CD4-positive, alpha-beta T cell treated with Interleukin-17A for 4 hours (primary cell): ENCODE data around the gene DIAPH2.

ENCODE experiments used
- DNase-seq: peaks from one replicate; pipeline ENCODE4 v3.0.0-alpha.2; 2020; ENCODE audit warnings: mixed read lengths

Gene DIAPH2

GRCh38 chrX:97065973-97066372 lies 381.3 kb downstream of the DIAPH2 start:
- no peak for DNase-seq

DNA sequence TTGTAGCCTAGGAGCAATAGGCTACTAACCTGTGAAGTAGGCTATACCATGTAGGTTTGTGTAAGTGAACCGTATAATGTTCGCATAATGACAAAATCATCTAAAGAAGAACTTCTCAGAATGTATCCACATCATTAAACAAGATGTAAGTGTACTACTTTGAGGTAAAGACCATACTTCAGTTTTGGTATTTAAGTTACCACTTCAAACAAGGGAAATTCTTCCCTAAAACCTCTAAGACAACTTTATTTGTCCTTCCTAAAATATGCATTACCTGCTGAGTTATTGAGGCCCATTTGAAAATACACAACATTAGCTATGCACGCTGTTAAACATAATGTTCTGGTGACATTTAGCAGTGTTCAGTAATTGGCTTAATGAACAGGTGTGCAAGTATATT lies 381.7 kb downstream of the DIAPH2 start:
- no peak for DNase-seq

DNA sequence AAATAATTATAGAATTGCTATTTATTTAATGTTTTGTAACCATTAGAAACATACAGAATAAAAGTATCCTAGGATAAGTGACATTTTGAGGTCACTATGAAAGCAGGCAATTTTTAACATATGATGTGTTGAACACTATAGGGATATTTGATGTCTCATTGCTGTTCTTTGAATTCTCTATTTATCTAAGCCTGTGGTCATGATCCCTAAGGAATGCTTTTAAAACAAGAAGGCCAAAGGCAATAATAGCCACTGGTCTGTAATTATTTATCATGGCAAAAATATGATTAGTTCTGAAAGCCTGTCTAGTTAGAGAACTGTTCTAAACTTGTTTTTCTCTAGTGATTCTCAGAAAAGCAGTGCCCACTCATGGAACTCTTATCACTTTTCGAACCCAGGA lies 385.7 kb downstream of the DIAPH2 start:
- DNase-seq, result no peak

DNA sequence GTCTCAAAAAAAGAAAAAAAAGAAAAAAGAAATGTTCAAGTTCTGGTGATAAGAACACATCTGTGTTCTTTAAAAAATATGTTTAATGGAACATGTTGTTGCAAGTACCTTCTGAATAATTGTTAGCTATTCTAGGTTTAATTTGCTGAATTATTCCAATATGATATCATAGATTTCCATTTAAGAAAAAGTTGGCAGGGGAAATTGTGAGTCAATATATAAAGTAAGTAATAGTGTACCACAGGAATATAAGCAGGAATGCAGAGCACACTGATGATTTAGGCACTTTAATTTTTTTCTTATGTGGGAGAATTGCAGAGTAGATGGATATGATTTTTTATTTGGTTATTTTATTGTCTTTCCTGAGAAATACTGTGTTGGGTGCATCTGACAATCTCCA lies 389.8 kb downstream of the DIAPH2 start:
- DNase-seq, result no peak

DNA sequence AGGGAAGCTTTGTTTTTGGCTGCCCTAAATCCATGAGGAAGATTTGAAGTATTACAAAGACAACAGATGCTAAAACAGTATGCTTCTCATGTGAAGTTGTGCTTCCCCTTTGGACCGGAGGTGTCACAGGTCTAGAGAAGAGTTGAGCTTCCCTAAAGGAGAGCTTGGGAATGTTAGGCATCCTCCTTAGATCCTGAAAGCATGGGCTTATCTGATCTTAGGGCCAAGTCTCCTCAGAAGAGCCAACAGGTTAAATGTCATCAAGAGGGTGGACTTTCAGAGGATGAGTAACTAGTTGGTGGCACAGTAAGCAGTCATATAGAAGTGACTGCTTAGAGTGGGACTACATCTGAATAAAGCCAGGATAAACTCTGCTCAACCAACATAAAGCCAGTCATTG lies 404.5 kb downstream of the DIAPH2 start:
- no peak for DNase-seq

- DNase-seq, result no peak
Measured at GRCh38 chrX:97096385-97096784, 411.7 kb downstream of the DIAPH2 start.

DNA sequence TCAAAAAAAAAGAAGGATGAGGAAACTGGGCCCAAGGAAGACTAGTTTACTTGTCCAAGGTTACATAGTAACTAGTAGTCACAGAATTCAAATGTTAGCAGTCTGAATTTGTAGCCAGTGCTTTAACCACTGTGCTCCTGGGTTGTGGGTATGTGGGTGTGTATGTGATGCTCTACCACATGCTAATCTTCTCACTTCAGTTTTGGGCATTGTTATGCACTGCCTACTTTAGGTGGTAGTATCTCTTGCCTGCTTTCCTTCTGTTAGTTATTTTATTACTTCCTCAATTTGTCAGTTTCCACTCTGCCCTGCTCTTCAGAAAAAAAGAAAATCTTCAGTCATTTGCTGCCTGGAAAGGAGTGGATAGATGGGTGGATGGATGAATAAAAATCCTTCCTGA lies 418.3 kb downstream of the DIAPH2 start:
- DNase-seq, result no peak

GRCh38 chrX:97109730-97110129 lies 425.1 kb downstream of the DIAPH2 start:
- DNase-seq, result no peak

DNA sequence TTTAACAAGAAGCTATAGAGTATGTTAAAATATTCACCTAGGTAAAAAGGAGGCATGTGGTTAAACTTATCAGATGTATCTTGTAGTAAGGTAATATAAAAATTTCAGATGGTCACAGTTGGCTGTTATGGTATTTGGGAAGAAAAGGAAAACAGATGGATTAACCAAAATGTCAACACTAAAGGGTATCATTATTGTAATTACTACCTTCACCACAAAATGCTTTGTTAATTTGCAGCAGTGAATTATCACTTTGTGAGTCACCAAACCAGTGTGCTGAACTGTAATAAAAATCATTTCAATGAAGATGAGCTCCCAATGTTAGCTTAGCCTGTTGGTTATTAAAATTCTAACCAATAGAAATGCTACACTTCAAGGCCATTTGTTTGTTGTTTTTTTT lies 432.9 kb downstream of the DIAPH2 start:
- DNase-seq, result no peak

DNA sequence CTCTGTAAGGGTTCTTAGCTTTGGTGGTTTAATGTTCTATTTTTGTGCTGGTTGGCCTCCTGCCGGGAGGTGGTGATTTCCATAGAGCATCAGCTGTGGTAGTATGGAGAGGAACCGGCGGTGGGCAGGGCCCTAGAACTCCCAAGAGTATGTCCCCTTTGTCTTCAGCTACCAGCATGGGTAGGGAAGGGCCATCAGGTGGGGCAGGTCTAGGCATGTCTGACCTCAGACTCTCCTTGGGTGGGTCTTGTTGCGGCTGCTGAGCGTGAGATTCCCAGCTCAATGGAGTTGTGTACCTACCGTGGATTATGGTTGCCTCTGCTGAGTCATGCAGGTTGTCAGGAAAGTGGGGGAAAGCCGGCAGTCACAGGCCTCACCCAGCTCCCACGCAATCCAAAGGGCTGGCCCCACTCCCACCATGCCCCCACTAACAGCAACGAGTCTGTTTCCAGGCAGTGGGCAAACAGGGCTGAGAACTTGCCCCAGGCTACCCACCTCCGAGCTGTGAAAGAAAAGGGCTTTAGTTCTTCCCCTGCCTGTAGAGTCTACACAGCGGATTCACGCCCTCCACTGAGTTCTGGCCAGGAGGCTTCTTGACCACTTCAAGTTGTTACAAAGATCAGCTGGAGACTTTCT lies 434.9 kb downstream of the DIAPH2 start:
- no peak for DNase-seq

DNA sequence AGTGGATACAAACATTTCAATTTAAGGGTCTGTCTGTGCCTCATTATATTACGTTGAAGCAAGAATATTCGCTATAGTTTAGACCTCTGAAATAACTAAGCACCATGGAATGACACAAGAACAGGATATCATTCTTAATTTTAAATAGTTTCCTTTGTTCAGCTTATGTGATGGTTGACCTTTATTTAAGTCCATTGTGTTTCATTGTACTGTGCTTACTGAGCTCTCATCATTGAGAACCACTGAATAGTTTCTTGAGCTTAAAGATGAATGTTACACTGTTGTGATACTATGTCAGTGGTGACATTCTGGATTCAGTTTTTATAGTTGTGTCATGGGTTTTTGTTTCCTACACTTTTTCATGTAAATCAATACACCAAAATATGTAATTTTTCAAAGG lies 438.4 kb downstream of the DIAPH2 start:
- DNase-seq, result no peak

DNA sequence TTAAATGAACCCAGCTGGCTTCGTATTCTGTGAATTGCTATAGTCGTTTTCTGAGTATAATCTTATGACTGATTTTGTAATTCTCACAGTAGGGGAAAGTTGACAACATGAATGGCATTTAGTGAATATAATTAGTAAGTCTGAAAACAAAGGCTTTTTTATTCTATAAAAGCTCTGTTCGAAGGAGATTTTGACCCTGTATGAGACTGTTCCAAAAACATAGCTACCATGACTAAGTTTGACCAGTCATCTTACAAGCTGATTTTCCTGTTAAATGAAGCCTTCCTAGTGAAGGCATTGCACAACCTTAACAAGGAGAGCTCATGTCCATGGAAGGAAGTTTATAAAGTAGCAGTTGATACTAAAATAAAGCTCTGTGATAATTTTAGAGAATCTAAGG lies 441.4 kb downstream of the DIAPH2 start:
- no peak for DNase-seq

GRCh38 chrX:97132664-97133415 lies 448.2 kb downstream of the DIAPH2 start:
- DNase-seq, result no peak

- no peak for DNase-seq
Measured at GRCh38 chrX:97145934-97146333, 461.3 kb downstream of the DIAPH2 start.

DNA sequence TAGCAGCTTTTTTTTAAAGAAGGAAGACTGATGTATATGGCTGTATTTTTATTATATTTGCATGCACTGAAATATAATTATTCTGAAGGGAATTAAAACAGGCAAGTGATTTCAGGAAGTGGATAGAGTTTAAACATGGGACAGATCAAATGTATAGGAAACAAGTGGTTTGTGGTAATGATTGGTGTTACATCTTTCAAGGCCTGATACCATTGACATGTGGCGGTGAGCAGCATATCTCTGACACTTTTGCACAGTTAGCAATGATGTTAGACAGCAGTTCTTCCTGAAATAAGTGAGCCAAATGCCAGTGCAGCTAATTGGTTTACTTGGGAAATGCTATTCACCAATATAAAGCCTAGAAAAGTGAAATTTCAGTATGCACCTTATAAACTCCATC lies 471.2 kb downstream of the DIAPH2 start:
- no peak for DNase-seq

- DNase-seq, result no peak
Measured at GRCh38 chrX:97158269-97158668, 473.6 kb downstream of the DIAPH2 start.

- DNase-seq, result no peak
Measured at GRCh38 chrX:97159916-97160800, 475.5 kb downstream of the DIAPH2 start.

- no peak for DNase-seq
Measured at GRCh38 chrX:97167333-97167732, 482.7 kb downstream of the DIAPH2 start.

DNA sequence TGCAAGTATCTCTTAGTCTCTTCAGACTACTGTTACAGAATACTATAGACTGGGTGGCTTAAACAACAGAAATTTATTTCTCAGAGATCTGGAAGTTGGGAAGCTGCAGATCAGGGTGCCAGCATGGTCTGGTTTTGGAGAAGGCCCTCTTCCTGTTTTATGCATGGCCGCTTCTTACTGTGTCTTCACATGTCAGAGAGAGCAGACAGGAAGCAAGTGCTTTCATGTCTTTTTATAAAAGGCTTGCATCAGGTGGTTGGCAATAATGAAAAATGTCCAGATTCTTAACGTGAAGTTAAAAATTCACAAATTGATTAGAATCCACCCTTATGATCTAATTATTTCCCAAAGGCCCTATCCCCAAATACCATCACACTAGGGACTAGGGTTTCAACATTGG lies 484.0 kb downstream of the DIAPH2 start:
- DNase-seq, result no peak

GRCh38 chrX:97175147-97175546 lies 490.5 kb downstream of the DIAPH2 start:
- no peak for DNase-seq

GRCh38 chrX:97189668-97190067 lies 505.0 kb downstream of the DIAPH2 start:
- no peak for DNase-seq

GRCh38 chrX:97199501-97199900 lies 514.9 kb downstream of the DIAPH2 start:
- DNase-seq, result no peak

- no peak for DNase-seq
Measured at GRCh38 chrX:97200454-97200853, 515.8 kb downstream of the DIAPH2 start.

GRCh38 chrX:97210501-97210900 lies 525.9 kb downstream of the DIAPH2 start:
- DNase-seq, result no peak
